ENCODE data around the gene CXCL10. TPM values are rescaled to one million over a fixed set of nuclear protein-coding genes. Genes with fewer than 3 reads are reported as not detected.
"Not testable (repeated sequence)": the region's sequence is repeated elsewhere in the genome, so short reads cannot be mapped to it uniquely, and the experiment has no call there.

Gene CXCL10
- total RNA-seq, 4 donors from 2014 or later: 0.97 TPM; not detected in 3

DNA sequence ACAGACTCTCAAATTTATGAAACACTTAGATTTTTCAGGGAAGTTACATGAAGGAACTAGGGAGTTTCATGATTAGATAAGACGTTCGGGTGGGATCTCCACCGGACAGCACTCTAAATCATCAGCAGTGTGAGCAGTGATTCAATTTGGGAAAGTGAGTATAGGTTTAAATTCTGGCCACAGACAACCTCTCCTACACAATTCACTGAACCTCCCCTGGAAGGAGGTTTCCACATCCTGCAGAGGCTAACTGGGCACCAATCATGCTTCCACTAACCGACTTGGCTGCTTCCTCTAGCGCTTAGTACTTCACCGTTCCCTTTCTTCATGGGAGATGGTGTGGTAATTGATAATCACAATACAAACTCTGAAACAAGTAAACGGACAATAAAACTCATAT, 21.6 kb downstream of the CXCL10 start:
- Histone ChIP-seq H3K4me3 (no peak overlapping the region), H3K36me3 (no peaks in the 10 kb centered on the region), H3K27me3 (no peaks in the 10 kb centered on the region), H3K4me1 (no peaks in the 10 kb centered on the region), H3K27ac (peak overlapping the region in 3 of 4 donors; percentile 29 to 38 (median 35)), H3K9me3 (no peaks in the 10 kb centered on the region)
- TF ChIP-seq POLR2A (IDR thresholded peaks at IDR 0.05): no peak
- intact Hi-C loops (cut with DNase I; ENCODE audit: low total_unique reads): no loop called here
- in situ Hi-C loops (cut with MboI; ENCODE audit: low sequenced_read_pairs in 4 of 4): no loop called here
- ATAC-seq (no peak), DNase-seq (no peak)

DNA sequence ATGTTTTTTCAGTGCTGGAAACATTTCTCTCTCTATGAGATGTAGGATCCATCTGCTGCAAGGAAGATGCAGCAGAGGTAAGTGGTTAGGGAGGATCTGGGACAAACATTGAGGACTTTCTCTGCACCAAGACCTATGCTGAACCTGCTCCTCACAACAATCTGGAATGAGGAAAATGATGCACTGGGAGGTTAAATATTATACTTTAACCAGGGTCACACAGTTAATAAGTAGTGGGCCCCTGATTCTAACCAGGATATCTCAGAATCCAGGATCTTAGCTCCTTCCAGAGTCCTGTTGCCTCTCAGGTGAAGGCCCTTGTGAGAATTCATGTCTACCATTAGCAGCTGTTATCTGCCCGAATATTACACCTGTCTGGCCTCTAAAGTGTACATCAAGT, 23.0 kb downstream of the CXCL10 start:
- H3K9me3 ChIP-seq: no peaks in the 10 kb centered on the region
- intact Hi-C loops (cut with DNase I; ENCODE audit: low total_unique reads) (no loop called here), in situ Hi-C loops (cut with MboI; ENCODE audit: low sequenced_read_pairs in 4 of 4) (no loop called here)
- H3K4me1 ChIP-seq: no peaks in the 10 kb centered on the region
- H3K4me3 ChIP-seq: no peak overlapping the region
- no peak for TF ChIP-seq POLR2A (IDR thresholded peaks at IDR 0.05)
- TF ChIP-seq, protein P1, sequence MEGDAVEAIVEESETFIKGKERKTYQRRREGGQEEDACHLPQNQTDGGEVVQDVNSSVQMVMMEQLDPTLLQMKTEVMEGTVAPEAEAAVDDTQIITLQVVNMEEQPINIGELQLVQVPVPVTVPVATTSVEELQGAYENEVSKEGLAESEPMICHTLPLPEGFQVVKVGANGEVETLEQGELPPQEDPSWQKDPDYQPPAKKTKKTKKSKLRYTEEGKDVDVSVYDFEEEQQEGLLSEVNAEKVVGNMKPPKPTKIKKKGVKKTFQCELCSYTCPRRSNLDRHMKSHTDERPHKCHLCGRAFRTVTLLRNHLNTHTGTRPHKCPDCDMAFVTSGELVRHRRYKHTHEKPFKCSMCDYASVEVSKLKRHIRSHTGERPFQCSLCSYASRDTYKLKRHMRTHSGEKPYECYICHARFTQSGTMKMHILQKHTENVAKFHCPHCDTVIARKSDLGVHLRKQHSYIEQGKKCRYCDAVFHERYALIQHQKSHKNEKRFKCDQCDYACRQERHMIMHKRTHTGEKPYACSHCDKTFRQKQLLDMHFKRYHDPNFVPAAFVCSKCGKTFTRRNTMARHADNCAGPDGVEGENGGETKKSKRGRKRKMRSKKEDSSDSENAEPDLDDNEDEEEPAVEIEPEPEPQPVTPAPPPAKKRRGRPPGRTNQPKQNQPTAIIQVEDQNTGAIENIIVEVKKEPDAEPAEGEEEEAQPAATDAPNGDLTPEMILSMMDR (IDR thresholded peaks at IDR 0.05 in 4 of 5, conservative IDR thresholded peaks at IDR 0.05 in 1 of 5): no peak
- ATAC-seq: no peak
- no peak overlapping the region for H3K27ac ChIP-seq
- no peak for DNase-seq
- no peaks in the 10 kb centered on the region for H3K36me3 ChIP-seq
- H3K27me3 ChIP-seq: no peaks in the 10 kb centered on the region

DNA sequence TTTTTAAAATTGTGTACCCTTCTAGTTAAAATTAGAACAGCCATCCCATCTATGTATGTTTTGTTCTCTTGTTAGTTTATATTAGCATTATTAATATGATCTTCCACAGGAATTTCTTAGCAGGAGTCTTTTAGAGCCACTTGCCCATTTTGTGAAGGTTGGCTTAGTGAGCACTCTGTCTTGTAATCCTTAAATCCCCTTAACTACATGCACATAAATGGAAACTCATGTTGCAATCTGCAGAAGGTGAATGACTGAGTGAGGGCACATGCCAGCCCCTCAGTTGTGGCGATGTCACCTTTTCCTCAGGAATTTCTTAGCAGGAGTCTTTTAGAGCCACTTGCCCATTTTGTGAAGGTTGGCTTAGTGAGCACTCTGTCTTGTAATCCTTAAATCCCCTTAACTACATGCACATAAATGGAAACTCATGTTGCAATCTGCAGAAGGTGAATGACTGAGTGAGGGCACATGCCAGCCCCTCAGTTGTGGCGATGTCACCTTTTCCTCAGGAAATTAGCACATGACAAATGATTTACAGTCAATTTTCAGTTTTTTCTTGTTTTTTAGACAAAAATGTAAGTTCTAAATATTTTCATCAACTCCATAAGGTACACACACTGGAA, 24.7 kb downstream of the CXCL10 start:
- H3K36me3 ChIP-seq; H3K27ac ChIP-seq; H3K4me3 ChIP-seq; H3K4me1 ChIP-seq; ATAC-seq; H3K27me3 ChIP-seq; intact Hi-C loops (cut with DNase I; ENCODE audit: low total_unique reads); DNase-seq; H3K9me3 ChIP-seq: not testable (repeated sequence)
- in situ Hi-C loops (cut with MboI; ENCODE audit: low sequenced_read_pairs in 4 of 4): loop anchor here in 3 of 4 donors (5.0 kb wide), 2 partner anchors 69 to 74 kb away; partner anchors contain the start of gene ART3 (in 1 of the 3)

DNA sequence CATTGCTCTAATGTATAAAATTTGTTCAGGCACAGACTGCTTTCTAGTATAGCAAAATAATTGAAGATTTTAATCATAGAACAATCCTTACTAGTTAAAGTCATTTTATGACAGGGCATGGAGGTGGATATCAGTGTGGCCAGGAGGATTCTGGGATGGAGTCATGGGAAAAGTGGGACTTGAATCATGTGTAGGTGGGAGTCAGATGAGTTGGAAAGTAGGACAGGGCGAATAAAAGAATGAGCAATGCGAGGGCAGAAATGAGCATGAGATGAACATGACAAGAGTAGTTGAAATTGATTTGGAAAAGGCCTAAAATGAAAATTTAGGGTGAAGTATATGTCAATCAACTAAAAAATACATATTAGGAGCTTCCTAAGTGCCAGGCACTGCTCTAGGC, 25.4 kb downstream of the CXCL10 start:
- intact Hi-C loops (cut with DNase I; ENCODE audit: low total_unique reads): no loop called here
- in situ Hi-C loops (cut with MboI; ENCODE audit: low sequenced_read_pairs in 4 of 4): loop anchor here in 3 of 4 donors (5.0 kb wide), 2 partner anchors 69 to 74 kb away; partner anchors contain the start of gene ART3 (in 1 of the 3)

DNA sequence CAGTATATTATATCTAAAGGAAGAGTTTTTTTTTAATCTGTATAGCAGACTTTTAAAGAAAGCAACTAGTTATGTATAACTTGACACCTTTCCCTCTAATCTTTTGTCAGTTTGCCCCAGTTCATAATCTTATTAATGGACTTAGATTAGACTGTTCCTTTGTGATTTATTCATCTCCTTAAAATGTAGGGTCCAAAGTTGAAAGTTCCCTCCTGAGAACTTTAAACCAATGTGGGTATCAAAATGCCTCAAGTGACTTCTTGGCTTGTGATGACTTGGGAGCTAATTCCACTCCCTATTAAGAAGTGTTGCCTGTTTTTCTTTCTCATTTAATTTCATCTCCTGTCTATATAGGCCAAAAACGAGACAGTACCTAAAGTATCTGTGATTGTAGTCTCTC, 26.2 kb downstream of the CXCL10 start:
- no peaks in the 10 kb centered on the region for H3K36me3 ChIP-seq
- H3K9me3 ChIP-seq: no peaks in the 10 kb centered on the region
- H3K4me3 ChIP-seq: no peak overlapping the region
- TF ChIP-seq POLR2A (IDR thresholded peaks at IDR 0.05): no peak
- TF ChIP-seq, protein P1 (IDR thresholded peaks at IDR 0.05 in 4 of 5, conservative IDR thresholded peaks at IDR 0.05 in 1 of 5): no peak
- H3K27ac ChIP-seq: no peak overlapping the region
- DNase-seq: no peak
- ATAC-seq: no peak
- no peaks in the 10 kb centered on the region for H3K4me1 ChIP-seq
- in situ Hi-C loops (cut with MboI; ENCODE audit: low sequenced_read_pairs in 4 of 4): loop anchor here in 3 of 4 donors (5.0 kb wide), 2 partner anchors 70 to 75 kb away; partner anchors contain the start of gene ART3 (in 1 of the 3)
- no peaks in the 10 kb centered on the region for H3K27me3 ChIP-seq
- intact Hi-C loops (cut with DNase I; ENCODE audit: low total_unique reads): no loop called here

More for the DNA sequence above, 25.4 kb downstream of the CXCL10 start:
- H3K27me3 ChIP-seq: no peaks in the 10 kb centered on the region
- no peaks in the 10 kb centered on the region for H3K9me3 ChIP-seq
- H3K36me3 ChIP-seq: no peaks in the 10 kb centered on the region
- no peak for DNase-seq
- no peaks in the 10 kb centered on the region for H3K4me1 ChIP-seq
- no peak overlapping the region for H3K27ac ChIP-seq
- ATAC-seq: no peak
- H3K4me3 ChIP-seq: no peak overlapping the region
- TF ChIP-seq, protein P1 (IDR thresholded peaks at IDR 0.05 in 4 of 5, conservative IDR thresholded peaks at IDR 0.05 in 1 of 5): no peak
- TF ChIP-seq POLR2A (IDR thresholded peaks at IDR 0.05): no peak
